Stimulated activated CD4-positive, alpha-beta T cell treated with anti-CD3 and anti-CD28 coated beads, Interleukin-4, amount 100 ng/mL, for 48 hours (primary cell): ENCODE results near the gene SMTN.
"Not testable (repeated sequence)": the region's sequence is repeated elsewhere in the genome, so short reads cannot be mapped to it uniquely, and the experiment has no call there.

Source experiments
- DNase-seq, 2 donors: peaks; one replicate each; pipeline ENCODE4 v3.0.0-alpha.2; 2020; ENCODE audit warnings: low read depth in 2 of 2

SMTN gene

DNA sequence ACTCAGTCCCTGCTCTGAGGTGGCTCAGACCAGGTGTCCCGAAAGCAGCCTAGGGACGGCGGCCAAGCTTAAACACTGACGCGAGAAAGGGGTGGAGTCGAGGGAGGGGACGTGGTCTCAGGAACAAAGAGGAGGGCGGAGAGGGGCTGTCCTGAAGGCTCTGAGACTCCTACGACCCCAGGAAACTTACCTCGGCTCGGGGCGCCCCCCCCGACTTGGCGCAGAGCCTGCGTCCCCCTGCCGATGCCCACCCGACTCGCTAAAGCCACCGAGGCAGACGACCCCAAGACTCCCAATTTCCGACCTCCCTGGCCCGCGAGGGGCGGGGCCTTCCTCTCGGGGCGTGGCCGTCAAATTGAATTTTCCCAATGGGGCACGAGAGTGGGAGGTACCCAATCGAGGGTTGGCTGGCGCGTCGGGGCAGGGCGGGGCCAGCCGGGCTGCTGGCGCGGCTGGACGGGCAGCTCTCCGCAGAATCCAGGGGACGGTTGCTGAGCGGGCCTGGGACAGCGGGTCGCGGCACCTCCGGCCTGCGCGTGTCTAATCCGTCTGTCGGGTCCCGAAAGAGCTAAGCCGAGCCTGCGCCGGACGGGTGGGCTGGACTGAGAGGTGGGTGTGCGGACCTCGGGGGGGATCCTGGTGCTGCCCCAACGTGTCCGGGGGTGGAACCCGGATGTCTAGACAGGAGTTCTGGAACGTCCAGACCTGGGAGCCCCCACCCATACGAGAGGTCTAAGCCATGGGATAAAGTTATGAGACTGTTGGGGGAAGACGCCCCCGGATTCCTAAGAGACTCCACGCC is at the start of gene SMTN:
SMTN (plus strand) TSS at position 471 of the 802 bp plus-strand sequence. CDS start 1,941 bp downstream, outside the sequence.
- peak; percentile 81 to 89 for DNase-seq

DNA sequence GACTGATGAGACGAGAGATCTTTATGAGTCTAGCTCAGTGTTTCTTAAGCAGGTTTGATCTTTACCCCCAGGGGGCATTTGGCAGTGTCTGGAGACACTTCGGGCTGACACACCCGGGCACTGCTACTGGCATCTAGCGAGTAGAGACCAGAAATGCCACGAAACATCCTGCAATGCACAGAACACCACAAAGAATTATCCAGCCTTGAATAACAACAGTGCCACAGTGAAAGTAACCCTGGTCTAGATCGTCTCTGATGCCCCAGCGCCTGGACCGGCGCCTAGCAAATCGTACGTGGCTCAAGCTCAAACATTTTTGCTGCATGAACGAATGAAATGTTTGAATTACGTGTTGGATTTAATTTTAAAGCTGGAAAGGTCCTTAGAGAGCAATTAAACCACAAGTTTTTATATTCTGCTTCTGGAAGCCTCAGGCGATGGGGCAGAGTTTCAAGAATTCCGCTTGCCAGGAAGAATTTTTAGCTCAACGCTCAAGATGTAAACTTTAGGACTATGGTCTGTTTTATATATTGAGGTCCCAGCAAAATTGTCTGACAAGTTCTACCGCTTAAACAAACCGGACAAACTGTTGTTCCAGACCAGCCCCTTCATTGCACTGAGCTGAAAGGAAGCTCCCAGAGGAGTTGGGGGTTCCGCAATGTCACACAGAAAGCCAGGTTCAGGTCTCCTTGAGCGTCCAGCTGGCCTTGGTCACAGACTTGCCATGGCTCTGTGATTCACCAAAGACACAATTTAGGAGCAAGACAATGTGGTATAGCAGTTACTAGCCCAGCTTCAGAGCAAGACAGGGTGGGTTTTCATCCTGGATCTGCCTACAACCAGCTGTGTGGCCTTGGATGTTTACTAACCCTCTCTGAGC is 44.2 kb upstream of the SMTN start:
- no peak for DNase-seq

DNA sequence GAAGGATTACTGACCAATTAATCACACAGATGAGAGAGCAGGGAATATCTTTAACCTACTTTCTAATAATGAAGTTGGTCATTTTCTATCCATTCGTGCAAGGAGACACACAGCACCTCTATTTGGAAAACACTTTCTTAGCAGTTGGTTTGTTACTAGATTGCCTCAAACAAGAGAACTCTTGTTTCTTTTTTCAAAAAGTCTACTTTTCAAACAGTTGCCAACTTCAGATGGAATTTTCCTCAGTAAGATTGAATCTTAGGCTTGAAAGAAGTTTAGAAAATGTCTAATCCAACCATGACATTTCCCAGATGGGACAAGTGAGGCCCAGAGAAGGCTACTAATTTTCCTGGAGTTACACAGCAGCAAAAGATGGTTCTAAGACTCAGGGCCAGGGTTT is 42.4 kb upstream of the SMTN start:
- no peak for DNase-seq

DNA sequence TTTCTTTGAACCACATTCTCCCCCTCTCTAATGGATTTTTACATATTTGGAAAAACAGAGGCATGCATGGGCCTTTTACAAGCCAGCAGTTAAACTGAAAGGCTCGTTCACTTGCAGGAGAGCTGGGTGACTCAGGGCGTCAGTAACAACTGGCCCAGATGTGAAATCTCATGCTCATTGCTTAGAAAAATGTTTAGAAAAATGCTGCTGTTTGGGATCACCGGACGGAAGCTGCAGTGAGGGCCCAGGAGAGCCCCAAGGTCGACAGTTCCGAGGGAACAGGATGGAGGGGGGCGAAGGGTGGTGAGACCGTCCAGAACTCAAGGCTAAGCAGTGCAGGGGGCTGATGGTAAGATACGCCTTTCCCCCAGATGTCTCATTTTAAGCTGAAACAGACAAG is 41.7 kb upstream of the SMTN start:
- DNase-seq = no peak

DNA sequence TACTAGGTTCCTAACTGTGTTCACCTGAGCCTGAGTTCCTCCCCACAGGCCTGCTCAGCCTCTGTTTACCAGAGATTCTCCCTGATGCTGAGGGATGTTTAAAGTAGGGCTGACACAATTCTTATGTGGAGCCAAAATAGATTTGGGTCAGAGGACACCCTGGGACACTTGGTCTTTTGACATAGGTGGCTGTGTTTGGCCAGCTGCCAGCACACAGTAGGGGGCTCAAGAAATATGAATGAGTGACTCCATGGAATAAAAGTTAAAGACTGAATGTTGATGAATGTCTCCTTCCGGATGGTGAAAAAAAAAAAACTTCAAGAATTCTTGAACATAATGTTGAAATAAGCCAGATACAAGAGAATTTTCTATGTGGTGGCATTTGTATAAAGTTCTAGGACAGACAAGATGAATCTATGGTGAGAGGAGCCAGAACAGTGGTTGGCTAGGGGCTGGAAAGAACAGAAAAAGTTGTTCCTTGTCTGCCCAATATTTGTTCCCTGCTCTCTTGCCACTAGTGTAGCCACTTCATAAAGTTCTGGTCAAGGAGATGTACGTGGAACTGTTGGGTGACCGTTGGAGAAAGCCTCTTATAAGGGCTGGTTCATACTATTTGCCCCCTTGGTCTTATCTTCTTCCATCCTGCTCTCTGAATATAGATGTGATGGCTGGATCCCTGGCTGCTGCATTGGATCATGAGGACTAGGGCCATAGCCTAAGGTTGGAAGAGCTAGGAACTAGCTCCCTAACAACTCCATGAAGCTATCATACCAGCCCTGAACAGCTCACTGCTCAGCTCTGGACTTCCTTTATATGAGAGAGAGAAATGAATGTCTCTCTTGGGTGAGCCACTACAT is 40.3 kb upstream of the SMTN start:
- DNase-seq = no peak

DNA sequence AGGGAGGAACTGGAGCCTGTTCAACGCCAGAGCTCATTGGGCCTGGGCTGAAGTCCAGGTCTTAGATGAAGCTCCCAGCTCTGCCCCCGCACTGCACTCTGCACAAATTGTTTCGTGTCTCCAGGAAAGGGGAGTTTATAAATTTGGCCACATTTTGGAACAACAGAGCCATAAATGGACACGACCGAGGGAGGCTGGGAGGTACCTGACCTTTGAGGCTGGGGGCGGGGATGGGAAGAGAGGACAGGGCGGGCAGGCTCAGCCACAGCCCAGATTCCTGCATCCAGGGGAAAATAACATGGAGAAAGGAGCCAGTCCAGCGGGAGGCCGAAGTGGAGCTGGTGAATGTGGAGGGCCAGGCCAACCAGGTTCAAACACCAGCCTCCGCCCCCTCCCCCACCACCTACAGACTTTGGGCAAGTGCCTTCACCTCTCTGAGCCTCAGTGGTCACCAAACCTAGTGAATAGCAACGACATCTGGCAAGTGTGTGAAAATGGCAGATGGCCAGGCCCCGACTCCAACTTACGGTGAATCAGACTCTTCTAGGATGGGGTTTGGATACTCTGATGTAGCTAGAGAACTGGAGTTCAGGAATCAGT is 36.8 kb upstream of the SMTN start:
- DNase-seq = no peak

DNA sequence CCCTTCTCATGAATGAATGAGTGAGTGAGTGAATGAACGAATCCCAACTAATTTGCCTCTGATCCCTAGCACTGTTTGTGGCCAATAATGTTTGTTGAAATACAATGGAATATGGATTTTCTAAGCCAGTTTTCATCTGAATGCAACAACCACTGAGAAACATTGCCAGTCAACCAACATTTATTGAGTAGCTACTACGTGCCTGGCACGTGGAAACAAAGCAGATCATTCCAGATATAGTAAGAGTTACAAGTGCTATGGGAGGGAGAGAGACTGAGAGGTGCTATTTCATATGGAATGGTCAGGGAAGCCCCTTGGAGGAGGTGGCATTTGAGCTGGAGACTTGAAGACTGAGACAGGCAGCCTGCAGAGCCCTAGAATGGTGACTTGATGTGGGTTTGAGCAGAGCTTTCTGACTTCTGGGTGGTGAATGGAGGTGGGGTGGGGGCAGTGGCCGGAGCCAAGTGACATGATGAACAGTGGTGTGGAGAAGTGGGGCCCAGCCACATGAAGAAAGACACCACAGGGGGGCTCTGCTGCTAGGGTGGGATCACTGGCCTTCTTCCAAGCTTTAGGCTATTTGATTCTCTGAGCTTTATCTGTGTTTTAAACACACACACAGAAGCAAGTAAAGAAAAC is 35.1 kb upstream of the SMTN start:
- DNase-seq = no peak

DNA sequence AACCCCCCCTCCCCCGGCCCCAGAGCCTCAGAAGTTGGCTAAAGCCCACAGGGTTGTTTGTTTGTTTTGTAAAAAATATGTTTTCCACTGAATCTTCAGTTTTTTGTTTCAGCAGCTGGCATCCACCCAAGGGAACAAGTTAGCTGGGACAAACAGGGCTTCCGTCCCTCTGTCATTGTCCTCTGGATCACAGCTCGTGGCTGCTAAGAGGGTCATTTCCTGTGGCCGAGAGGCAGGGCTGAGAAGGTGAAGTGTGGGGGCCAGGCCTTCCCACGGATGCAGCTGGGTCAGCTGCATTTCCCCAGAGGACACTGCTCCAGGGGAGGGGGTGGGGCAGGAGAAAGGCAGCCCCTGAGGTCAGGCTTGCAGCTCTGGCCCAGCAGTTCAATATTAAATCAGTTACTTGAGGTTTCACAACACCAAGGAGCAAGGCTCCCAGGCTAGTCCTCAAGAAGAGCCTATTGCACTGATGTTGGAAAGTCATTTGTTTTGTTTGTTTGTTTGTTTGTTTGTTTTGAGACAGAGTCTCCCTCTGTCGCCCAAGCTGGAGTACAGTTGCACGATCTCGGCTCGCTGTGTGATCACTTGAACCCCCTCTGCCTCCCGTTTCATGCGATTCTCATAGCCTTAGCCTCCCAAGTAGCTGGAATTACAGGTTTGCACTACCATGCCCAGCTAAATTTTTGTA is 34.4 kb upstream of the SMTN start:
- DNase-seq = no peak

DNA sequence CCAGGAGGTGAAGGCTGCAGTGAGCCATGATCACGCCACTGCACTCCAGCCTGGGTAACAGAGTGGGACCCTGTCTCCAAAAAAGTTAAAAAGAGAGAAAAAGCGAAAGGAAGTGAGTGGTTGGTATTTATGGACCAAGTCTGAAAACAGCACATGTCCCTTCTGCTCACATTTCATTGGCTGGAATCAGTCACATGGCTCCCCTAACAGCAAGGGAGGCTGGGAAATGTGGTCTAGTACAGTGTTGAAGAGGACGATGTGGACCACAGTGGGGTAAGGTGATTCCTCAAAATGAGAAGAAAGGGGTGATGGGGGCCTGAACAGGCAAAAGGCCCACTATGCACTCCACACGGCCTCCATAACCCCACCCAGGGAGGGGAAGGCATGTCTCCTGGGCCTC is 32.5 kb upstream of the SMTN start:
- no peak for DNase-seq

DNA sequence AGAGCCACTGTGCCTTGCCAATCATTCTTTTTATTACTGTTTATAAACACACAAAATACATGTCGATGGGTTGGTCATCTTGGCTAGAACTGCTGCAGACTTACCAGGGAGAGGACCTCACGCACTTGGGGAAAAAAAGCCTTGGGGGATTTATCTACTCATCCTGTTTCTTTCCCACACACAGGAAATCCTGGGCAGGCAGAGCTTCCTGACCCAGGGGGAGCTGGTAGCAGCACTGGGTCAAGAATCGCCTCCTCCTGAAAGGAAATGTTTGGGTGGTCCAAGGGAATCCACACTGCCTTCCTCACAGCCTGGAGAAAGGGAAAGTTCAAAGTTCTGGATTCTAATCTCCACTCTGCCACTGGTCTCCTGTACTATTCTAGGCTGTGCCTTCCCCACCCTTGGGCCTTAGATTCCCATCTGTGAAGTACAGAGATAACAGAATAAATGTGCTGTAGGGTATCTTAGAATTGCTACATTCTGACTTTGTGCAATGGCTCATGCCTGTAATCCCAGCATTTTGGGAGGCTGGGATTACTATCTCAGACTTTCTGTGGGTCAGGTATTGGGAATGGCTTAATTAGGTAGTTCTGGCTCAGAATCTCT is 31.2 kb upstream of the SMTN start:
- no peak for DNase-seq

DNA sequence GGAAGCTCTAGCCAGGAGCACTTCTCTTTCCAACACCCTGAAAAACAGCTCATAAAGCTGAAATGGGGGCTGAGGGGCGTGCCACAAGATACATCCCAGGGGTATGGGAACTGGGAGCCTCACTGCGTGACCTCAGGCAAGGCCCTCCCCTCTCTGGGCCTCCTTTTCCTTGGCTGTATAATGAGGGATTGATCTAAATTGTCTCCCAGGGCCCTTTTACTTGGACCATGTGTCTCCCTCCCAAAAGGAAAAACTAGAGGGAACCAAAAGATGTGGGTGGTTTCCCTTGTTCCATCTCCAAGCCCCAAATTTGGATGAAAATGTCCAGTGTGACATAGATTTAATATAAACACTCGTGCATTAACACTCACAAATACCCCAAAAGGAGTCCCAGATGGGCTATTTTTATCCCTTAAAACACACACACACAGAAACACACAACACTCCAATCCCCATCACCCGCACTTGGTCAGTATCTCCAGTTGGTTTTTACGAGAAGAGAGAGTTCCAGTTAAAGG is 25.9 kb upstream of the SMTN start:
- no peak for DNase-seq

DNA sequence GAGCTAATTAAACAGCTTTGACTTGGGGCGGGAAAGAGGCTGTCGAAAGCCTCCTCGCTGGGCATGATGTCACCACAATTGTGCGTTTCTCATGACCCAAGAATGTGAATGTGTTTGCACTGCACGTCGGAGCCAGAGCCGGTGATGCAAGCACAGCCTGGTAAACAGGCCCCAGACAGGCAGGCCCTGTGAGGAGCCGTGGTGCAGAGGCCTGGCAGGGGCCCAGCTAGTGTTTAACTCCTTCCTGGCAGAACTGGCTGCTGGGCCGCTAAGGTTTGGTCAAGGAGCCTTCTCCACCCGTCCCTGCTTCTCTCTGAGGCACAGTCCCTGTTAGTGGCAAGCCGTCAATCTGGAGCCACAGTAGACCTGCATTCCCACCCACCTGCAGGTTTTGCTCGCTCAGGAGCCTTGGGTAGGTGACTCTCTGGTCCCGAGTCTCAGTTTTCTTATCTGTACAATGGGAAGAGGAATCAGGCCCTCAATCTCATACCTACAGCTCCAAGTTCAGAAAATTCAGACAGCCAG is 25.4 kb upstream of the SMTN start:
- no peak for DNase-seq

DNA sequence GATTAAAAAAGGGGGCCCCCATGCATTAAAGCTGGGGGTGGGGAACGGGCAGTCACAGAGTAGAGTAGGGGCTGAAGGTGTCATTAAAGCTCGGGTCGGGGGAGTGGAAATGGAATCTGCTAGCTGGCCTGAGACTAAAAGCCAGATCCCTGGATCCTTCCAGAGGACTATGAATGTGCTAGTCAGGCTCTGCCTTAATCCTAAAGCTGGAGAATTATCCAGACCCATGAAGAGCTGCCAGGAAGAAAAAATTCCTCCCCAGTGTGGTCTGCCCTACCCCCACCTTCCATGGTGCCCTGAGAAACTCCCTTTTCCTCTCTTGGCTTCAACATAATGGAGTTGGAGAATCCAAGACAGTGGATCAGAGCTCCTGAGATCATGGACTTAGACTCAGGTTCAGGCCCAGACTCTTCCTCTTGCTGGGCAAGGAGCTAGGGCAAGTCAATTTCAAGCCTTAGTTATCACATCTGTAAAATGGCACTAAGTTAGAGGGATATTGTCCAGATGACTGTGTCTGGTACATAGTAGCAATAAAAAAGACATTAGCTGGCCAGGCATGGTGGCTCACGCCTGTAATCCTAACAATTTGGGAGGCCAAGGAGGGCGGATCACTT is 24.0 kb upstream of the SMTN start:
- DNase-seq = no peak

DNA sequence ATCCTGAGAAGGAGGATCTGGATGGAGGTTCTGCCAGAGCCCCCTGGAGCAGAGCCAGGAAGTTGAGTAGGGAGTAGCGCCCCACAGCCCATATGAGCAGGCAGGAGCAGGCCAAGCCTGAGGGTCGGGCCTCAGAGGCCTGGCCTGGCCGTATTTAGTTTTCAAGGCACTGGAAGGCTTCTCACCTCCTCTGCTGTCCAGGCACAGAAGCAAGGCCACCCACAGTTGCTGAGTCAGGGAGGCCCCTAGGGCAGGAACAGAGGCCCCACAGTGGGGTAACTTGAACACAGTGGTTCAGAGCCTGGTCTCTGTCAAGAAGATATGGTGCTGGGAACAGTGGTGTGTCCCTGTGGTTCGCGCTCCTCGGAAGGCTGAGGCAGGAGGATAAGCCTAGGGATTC is 21.5 kb upstream of the SMTN start:
- not testable (repeated sequence) for DNase-seq

DNA sequence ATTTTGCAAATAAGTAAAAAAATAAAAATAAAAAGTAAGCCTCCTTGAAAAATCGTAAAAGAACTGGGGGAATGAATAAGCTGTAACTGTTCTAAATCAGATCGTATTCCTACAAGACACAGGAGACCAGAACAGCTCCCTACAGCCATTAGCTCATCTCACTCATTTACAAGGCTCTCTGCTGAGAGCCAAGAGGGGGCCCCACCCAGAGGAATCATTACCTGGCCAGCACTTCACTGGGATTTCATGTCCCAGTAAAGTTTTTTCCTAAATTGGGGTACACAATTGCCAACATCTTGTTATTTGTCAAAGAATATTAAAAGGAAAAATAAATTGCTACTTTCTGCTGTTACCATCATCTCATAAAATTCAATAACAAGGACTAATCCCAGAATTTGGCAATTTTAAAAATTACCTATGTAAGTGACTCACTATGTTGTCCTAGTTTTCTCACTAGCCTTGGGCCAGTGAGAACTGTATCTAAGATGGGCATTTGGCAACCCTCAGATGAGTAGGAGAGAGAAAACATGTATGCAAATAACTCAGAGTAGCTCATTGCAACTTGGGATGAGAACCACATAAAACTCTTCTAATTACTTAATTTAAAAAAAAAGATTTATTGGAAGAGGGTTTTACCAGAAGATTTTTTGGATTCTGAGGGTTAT is 18.4 kb upstream of the SMTN start:
- no peak for DNase-seq

DNA sequence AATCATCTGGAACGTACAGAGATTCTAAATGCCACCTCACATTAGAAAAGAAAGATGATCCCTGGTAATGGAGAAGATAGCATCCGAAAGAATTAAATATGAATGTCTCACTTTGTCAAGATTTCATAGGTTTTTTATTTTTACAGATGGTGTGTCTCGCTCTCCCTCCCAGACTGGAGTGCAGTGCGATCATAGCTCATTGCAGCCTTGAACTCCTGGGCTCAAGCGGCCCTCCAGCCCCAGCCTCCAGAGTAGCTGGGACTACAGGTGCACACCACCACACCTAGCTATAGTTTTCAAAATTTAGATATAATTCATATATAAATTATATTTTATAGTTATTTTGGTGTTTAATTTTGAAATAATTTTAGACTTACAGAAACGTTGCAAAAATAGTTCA is 16.7 kb upstream of the SMTN start:
- DNase-seq = no peak

DNA sequence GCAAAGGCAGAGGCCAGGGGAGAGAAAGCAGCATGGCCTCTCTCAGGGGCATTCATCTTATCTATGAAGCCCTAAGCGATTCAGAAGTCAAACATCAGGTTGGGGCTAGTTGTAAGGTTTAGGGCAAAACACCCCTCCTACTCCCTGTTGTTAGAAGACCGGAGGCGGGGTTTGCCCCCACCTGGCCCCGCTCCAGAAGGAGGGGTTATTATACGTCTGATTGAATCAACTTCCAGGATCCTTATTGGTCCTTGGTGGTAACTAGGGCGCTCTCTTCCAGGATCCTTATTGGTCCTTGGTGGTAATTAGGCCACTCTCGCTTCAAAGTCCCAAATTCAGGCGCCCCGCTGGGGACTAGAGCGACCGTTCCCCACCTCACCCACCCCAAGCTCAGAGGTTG is 12.1 kb upstream of the SMTN start:
- no peak for DNase-seq

DNA sequence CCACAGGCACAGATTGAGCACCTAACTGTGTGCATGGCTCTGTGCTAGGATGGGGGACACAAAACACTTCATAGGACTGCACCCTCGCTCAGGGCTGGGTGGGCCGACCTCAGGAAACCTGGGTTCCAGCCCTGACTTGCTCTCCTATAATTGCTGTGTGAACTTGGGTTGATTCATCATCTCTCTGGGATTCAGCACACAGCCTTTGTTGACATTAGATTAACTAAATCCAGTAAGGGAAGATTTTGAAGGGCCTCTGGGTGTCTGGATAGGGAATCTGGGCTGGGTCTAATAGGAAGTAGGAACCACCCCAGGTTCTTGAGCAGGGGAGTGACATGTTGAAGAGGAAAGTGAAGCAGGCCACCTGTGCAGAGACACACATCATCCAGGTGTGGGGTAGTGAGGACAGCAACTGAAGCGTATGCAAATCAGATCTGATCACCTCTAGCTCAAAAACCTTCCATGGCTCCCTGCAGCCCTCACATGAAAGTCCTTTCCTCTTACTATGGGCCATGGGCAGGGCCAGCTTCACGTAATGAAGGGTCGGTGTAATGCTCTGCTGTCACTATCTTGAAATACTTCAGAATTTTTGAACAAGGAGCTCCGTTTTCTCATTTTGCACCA is 11.3 kb upstream of the SMTN start:
- not testable (repeated sequence) for DNase-seq
